Adrenal gland (tissue), 12 donors: Measurements from ENCODE around the gene HNF1A. TPM values are rescaled to one million over a fixed set of nuclear protein-coding genes. Genes with fewer than 3 reads are reported as not detected.

Experiments
- DNase-seq, 7 donors: peaks; one replicate each; pipeline ENCODE4 v3.0.0-alpha.2; 2019 to 2020
- H3K27ac ChIP-seq, 5 donors: fragments of 200-600 bp; sonication (generic) in 4 of 5; 1 replicate in 3 of 5; 2 replicates in 2 of 5; pipeline versions ENCODE4 v1.5.1 to v1.8.0; 2016 to 2020; ENCODE audit warnings: mild to moderate bottlenecking in 1 of 5
- H3K27me3 ChIP-seq: fragments of 200-600 bp; 2 replicates; pipeline ENCODE4 v1.8.0; 2021
- H3K36me3 ChIP-seq, 2 donors: fragments of 200-600 bp; replicated peaks in 1 of 2; 1 replicate in 1 of 2; 2 replicates in 1 of 2; pipeline versions ENCODE4 v1.5.1 to v1.8.0; 2018 to 2022
- H3K4me1 ChIP-seq, 2 donors: fragments of 200-600 bp; replicated peaks in 1 of 2; 1 replicate in 1 of 2; 2 replicates in 1 of 2; pipeline versions ENCODE4 v1.5.1 to v1.8.0; 2018 to 2021
- H3K4me3 ChIP-seq, 4 donors: fragments of 200-600 bp; sonication (generic) in 3 of 4; one replicate each; pipeline ENCODE4 v1.5.1; 2016 to 2018
- H3K9me3 ChIP-seq, 3 donors: fragments of 200-600 bp; sonication (generic) in 1 of 3; replicated peaks in 1 of 3; 1 replicate in 2 of 3; 2 replicates in 1 of 3; pipeline versions ENCODE4 v1.5.1 to v1.8.0; 2016 to 2021
- POLR2A ChIP-seq, 2 donors: fragments of 450-650 bp; IDR thresholded peaks; one replicate each; pipeline ENCODE4 v1.6.1; 2017; ENCODE audit warnings: antibody characterized with exemption in 2 of 2, mild to moderate bottlenecking in 2 of 2, moderate library complexity in 1 of 2
- WGBS, 4 donors: extraction: QIAGEN DNeasy Blood & Tissue Kit in 2 of 4; methylation state at CpG; one replicate each; pipeline versions ENCODE4 v1.1.5 to v1.1.7; 2013 to 2017; 5-methylcytosine and 5-hydroxymethylcytosine counted together
- intact Hi-C, 2 donors: fragments of 100-400 bp; cut with DNase I; formaldehyde crosslinking; loops; one replicate each; pipeline versions ENCODE4 v1.14.1 to v1.15.0; 2022 to 2023
- polyA plus RNA-seq, 3 donors: library from polyadenylated mRNA; stranded (reverse); fragments of 200-250 nt in 2 of 3; fragments of 350-450 nt in 1 of 3; fragmentation: Illumina TruSeq in 1 of 3; extraction: RNeasy Lipid Tissue Mini Kit (QIAGEN cat#74804) in 1 of 3; gene quantifications; one replicate each; pipeline ENCODE4 v1.2.3, GENCODE V29; 2013 to 2014
- total RNA-seq, 9 donors: library from RNA; depleted of rRNA in 4 of 9; stranded (reverse); fragments of >200 nt in 4 of 9; fragments of 120-200 nt in 1 of 9; fragmentation: NEBNext Ultra II Directional in 1 of 9; extraction: Animal tissue kit (Norgen Biotek cat#: 25700) in 1 of 9; gene quantifications; one replicate each; pipeline versions ENCODE4 v1.1.0 to v1.2.4, GENCODE V29; 2013 to 2023
- TF ChIP-seq, protein P1 (sequence below), 6 experiments: fragments of 450-650 bp in 4 of 6; fragments of 200-600 bp in 2 of 6; sonication (generic) in 1 of 6; IDR thresholded peaks; 1 replicate in 5 of 6; 2 replicates in 1 of 6; pipeline versions ENCODE4 v1.5.1 to v1.8.0; 2016 to 2021; ENCODE audit warnings: antibody characterized with exemption in 6 of 6, mild to moderate bottlenecking in 2 of 6, moderate library complexity in 1 of 6
- donor health status: healthy with polysubstance abuse.
- donor health status: Bipolar disorder and iron deficiency.
- donor health status: DM: yes; HTN: yes; CAD: no.
- donor health status: DM: no; HTN: no; CAD: no.
- donor health status: DM: no; HTN: no; CAD: no.
- donor health status: DM: yes; HTN: yes; CAD: no.

Gene HNF1A
- total and polyA plus RNA-seq, 12 donors: 0.03 to 0.08 TPM; not detected in 10

DNA sequence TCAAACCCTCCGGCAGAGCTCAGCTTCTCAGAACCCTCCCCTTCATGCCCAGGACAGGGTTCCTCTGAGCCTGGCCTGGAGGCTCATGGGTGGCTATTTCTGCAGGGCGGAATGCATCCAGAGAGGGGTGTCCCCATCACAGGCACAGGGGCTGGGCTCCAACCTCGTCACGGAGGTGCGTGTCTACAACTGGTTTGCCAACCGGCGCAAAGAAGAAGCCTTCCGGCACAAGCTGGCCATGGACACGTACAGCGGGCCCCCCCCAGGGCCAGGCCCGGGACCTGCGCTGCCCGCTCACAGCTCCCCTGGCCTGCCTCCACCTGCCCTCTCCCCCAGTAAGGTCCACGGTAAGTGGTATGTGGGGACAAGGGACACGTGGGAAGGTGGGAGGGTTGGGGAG, 15.7 kb downstream of the HNF1A start:
- Histone ChIP-seq H3K27ac (no peak overlapping the region), H3K27me3 (no peaks in the 10 kb centered on the region), H3K36me3 (no peaks in the 10 kb centered on the region), H3K9me3 (no peaks in the 10 kb centered on the region), H3K4me3 (no peak overlapping the region), H3K4me1 (no peaks in the 10 kb centered on the region)
- DNase-seq: no peak
- intact Hi-C loops: no loop called here
- no peak for TF ChIP-seq POLR2A (IDR thresholded peaks at IDR 0.05)
- 81 to 89% (median 87%) methylated on average over 5 to 15 of the region's 15 CpGs for WGBS, 4 donors

GRCh38 chr12:120994589-120995337, 16.4 kb downstream of the HNF1A start:
- Histone ChIP-seq H3K27me3 (no peaks in the 10 kb centered on the region), H3K4me1 (no peaks in the 10 kb centered on the region), H3K36me3 (no peaks in the 10 kb centered on the region), H3K4me3 (no peak overlapping the region), H3K27ac (no peak overlapping the region), H3K9me3 (no peaks in the 10 kb centered on the region)
- 91 to 98% (median 95%) methylated on average over 2 of the region's 2 CpGs for WGBS, 4 donors
- no peak for TF ChIP-seq POLR2A (IDR thresholded peaks at IDR 0.05)
- TF ChIP-seq, protein P1, sequence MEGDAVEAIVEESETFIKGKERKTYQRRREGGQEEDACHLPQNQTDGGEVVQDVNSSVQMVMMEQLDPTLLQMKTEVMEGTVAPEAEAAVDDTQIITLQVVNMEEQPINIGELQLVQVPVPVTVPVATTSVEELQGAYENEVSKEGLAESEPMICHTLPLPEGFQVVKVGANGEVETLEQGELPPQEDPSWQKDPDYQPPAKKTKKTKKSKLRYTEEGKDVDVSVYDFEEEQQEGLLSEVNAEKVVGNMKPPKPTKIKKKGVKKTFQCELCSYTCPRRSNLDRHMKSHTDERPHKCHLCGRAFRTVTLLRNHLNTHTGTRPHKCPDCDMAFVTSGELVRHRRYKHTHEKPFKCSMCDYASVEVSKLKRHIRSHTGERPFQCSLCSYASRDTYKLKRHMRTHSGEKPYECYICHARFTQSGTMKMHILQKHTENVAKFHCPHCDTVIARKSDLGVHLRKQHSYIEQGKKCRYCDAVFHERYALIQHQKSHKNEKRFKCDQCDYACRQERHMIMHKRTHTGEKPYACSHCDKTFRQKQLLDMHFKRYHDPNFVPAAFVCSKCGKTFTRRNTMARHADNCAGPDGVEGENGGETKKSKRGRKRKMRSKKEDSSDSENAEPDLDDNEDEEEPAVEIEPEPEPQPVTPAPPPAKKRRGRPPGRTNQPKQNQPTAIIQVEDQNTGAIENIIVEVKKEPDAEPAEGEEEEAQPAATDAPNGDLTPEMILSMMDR (IDR thresholded peaks at IDR 0.05): no peak
- intact Hi-C loops: no loop called here
- DNase-seq: no peak

- intact Hi-C loops: no loop called here
- WGBS, 4 donors: 83 to 87% (median 86%) methylated on average over 7 to 11 of the region's 11 CpGs; no CpG with 5 or more reads in 1 of the 4 donors
- no peaks in the 10 kb centered on the region for H3K9me3 ChIP-seq
- no peak overlapping the region for H3K4me3 ChIP-seq
- no peak for DNase-seq
- H3K36me3 ChIP-seq: no peaks in the 10 kb centered on the region
- H3K27me3 ChIP-seq: no peaks in the 10 kb centered on the region
- TF ChIP-seq POLR2A (IDR thresholded peaks at IDR 0.05): no peak
- TF ChIP-seq, protein P1 (IDR thresholded peaks at IDR 0.05): no peak
- no peaks in the 10 kb centered on the region for H3K4me1 ChIP-seq
- no peak overlapping the region for H3K27ac ChIP-seq
These were observed 17.9 kb downstream of the HNF1A start for GRCh38 chr12:120996133-120996746.

- H3K4me1 ChIP-seq: no peaks in the 10 kb centered on the region
- H3K4me3 ChIP-seq: no peak overlapping the region
- no peak overlapping the region for H3K27ac ChIP-seq
- no peaks in the 10 kb centered on the region for H3K27me3 ChIP-seq
- H3K9me3 ChIP-seq: no peaks in the 10 kb centered on the region
- no peak for TF ChIP-seq POLR2A (IDR thresholded peaks at IDR 0.05)
- TF ChIP-seq, protein P1 (IDR thresholded peaks at IDR 0.05): no peak
- DNase-seq: no peak
- WGBS, 4 donors: 70 to 86% (median 74%) methylated on average over 2 to 9 of the region's 9 CpGs
- H3K36me3 ChIP-seq: no peaks in the 10 kb centered on the region
- intact Hi-C loops: no loop called here
These were observed 19.1 kb downstream of the HNF1A start for GRCh38 chr12:120997448-120997847.
